BLaER1 treated with 17β-estradiol and CSF1 and Interleukin-3, amounts not matched to agents 10 nM and 100 nM (cell line): ENCODE results near the gene AMZ1.
"Not testable (repeated sequence)": the region's sequence is repeated elsewhere in the genome, so short reads cannot be mapped to it uniquely, and the experiment has no call there.

Experiments used
- H3K27ac ChIP-seq, 11 experiments: shearing (Covaris generic); formaldehyde crosslinking; 2 replicates each; pipeline ENCODE4 v1.8.1; 2022
- H3K27me3 ChIP-seq, 11 experiments: shearing (Covaris generic); formaldehyde crosslinking; 2 replicates each; pipeline ENCODE4 v1.8.1; 2022
- H3K36me3 ChIP-seq, 11 experiments: shearing (Covaris generic); formaldehyde crosslinking; 2 replicates each; pipeline ENCODE4 v1.8.1; 2022
- H3K4me1 ChIP-seq, 10 experiments: shearing (Covaris generic); formaldehyde crosslinking; 2 replicates each; pipeline ENCODE4 v1.8.1; 2022
- H3K4me2 ChIP-seq, 11 experiments: shearing (Covaris generic); formaldehyde crosslinking; 2 replicates each; pipeline ENCODE4 v1.8.1; 2022
- H3K4me3 ChIP-seq, 10 experiments: shearing (Covaris generic); formaldehyde crosslinking; 2 replicates each; pipeline ENCODE4 v1.8.1; 2022
- H3K9ac ChIP-seq, 11 experiments: shearing (Covaris generic); formaldehyde crosslinking; 2 replicates each; pipeline ENCODE4 v1.8.1; 2022
- H3K9me3 ChIP-seq, 11 experiments: shearing (Covaris generic); formaldehyde crosslinking; replicated peaks in 1 of 11; 2 replicates each; pipeline ENCODE4 v1.8.1; 2022
- H4K20me1 ChIP-seq, 11 experiments: shearing (Covaris generic); formaldehyde crosslinking; 2 replicates each; pipeline ENCODE4 v1.8.1; 2022
- Cebpa-rat ChIP-seq, 11 experiments: shearing (Covaris generic); IDR thresholded peaks; 2 replicates each; pipeline ENCODE4 v1.8.1; 2022

AMZ1 gene

GRCh38 chr7:2723138-2723850 lies 35.3 kb downstream of the AMZ1 start:
- peak overlapping the region in 8 of 11 experiments; percentile 13 to 76 (median 50); a peak in 12 of 22 replicates for H3K9ac ChIP-seq
- H3K27ac ChIP-seq, result peak overlapping the region in 7 of 11 experiments; percentile 18 to 83 (median 64); a peak in 12 of 22 replicates
- H3K4me2 ChIP-seq, result peak overlapping the region in 10 of 11 experiments; percentile 9 to 98 (median 86); a peak in 18 of 22 replicates
- H4K20me1 ChIP-seq, result peaks cover 0 to 41% (median 0%) of the 10 kb centered on the region in 11 experiments; a peak in 5 of 22 replicates
- H3K27me3 ChIP-seq, result peaks cover 0 to 11% (median 0%) of the 10 kb centered on the region in 11 experiments; a peak in 4 of 22 replicates
- H3K4me1 ChIP-seq, result peaks cover 31 to 99% (median 77%) of the 10 kb centered on the region in 10 experiments
- no peak for TF ChIP-seq Cebpa-rat (IDR thresholded peaks at IDR 0.05)
- 0 out of 20 replicates have a peak overlapping the region, but pooled peaks of 1 of the 10 experiments have one; percentile 17 for H3K4me3 ChIP-seq
- H3K9me3 ChIP-seq, result peaks cover 0 to 15% (median 0%) of the 10 kb centered on the region in 11 experiments; a peak in 3 of 22 replicates
- H3K36me3 ChIP-seq, result peaks cover 11 to 46% (median 31%) of the 10 kb centered on the region in 11 experiments

GRCh38 chr7:2724036-2724435 lies 36.0 kb downstream of the AMZ1 start:
- Histone ChIP-seq H3K9ac (peak overlapping the region in 3 of 11 experiments; percentile 14 to 76 (median 44); a peak in 4 of 22 replicates), H4K20me1 (peaks cover 0 to 39% (median 0%) of the 10 kb centered on the region in 11 experiments; a peak in 4 of 22 replicates), H3K4me1 (peaks cover 31 to 99% (median 77%) of the 10 kb centered on the region in 10 experiments), H3K4me2 (peak overlapping the region in 7 of 11 experiments; percentile 64 to 98 (median 87); a peak in 13 of 22 replicates), H3K27ac (peak overlapping the region in 4 of 11 experiments; percentile 64 to 83 (median 72); a peak in 8 of 22 replicates), H3K9me3 (peaks cover 0 to 15% (median 0%) of the 10 kb centered on the region in 11 experiments; a peak in 3 of 22 replicates), H3K36me3 (peaks cover 16 to 53% (median 36%) of the 10 kb centered on the region in 11 experiments)
- H3K27me3 ChIP-seq, H3K4me3 ChIP-seq: not testable (repeated sequence)

GRCh38 chr7:2724453-2725177 lies 36.6 kb downstream of the AMZ1 start:
- peak overlapping the region in 4 of 11 experiments; percentile 47 to 83 (median 69); a peak in 7 of 22 replicates for H3K27ac ChIP-seq
- H4K20me1 ChIP-seq, result peaks cover 0 to 41% (median 0%) of the 10 kb centered on the region in 11 experiments; a peak in 5 of 22 replicates
- peak overlapping the region in 9 of 11 experiments; percentile 21 to 98 (median 85); a peak in 17 of 22 replicates for H3K4me2 ChIP-seq
- H3K4me3 ChIP-seq, result no peak overlapping the region
- peaks cover 0 to 15% (median 0%) of the 10 kb centered on the region in 11 experiments; a peak in 3 of 22 replicates for H3K9me3 ChIP-seq
- no peak for TF ChIP-seq Cebpa-rat (IDR thresholded peaks at IDR 0.05)
- peaks cover 21 to 58% (median 41%) of the 10 kb centered on the region in 11 experiments for H3K36me3 ChIP-seq
- peaks cover 31 to 99% (median 77%) of the 10 kb centered on the region in 10 experiments for H3K4me1 ChIP-seq
- peaks cover 0 to 2% (median 0%) of the 10 kb centered on the region in 11 experiments; a peak in 1 of 22 replicates for H3K27me3 ChIP-seq
- peak overlapping the region in 3 of 11 experiments; percentile 14 to 58 (median 44); a peak in 5 of 22 replicates for H3K9ac ChIP-seq

GRCh38 chr7:2725178-2726105 lies 37.4 kb downstream of the AMZ1 start:
- Histone ChIP-seq H3K27me3 (no peaks in the 10 kb centered on the region; a peak in 1 of 22 replicates), H3K4me3 (no peak overlapping the region), H3K9ac (peak overlapping the region in 1 of 11 experiments; percentile 41; a peak in 4 of 22 replicates), H3K4me1 (peaks cover 36 to 99% (median 77%) of the 10 kb centered on the region in 10 experiments), H3K9me3 (peaks cover 0 to 15% (median 0%) of the 10 kb centered on the region in 11 experiments; a peak in 3 of 22 replicates), H4K20me1 (peaks cover 0 to 41% (median 0%) of the 10 kb centered on the region in 11 experiments; a peak in 5 of 22 replicates), H3K27ac (peak overlapping the region in 4 of 11 experiments; percentile 47 to 83 (median 64); a peak in 5 of 22 replicates), H3K36me3 (peaks cover 28 to 60% (median 48%) of the 10 kb centered on the region in 11 experiments), H3K4me2 (peak overlapping the region in 9 of 11 experiments; percentile 21 to 98 (median 85); a peak in 16 of 22 replicates)
- TF ChIP-seq Cebpa-rat (IDR thresholded peaks at IDR 0.05), result no peak

GRCh38 chr7:2726316-2727018 lies 38.5 kb downstream of the AMZ1 start:
- peak overlapping the region in 1 of 11 experiments; percentile 83; a peak in 2 of 22 replicates for H3K27ac ChIP-seq
- no peak overlapping the region for H3K4me3 ChIP-seq
- H3K4me1 ChIP-seq, result peaks cover 25 to 99% (median 77%) of the 10 kb centered on the region in 10 experiments
- H3K9me3 ChIP-seq, result peaks cover 0 to 15% (median 0%) of the 10 kb centered on the region in 11 experiments; a peak in 3 of 22 replicates
- H3K27me3 ChIP-seq, result no peaks in the 10 kb centered on the region; a peak in 1 of 22 replicates
- peaks cover 0 to 38% (median 0%) of the 10 kb centered on the region in 11 experiments; a peak in 5 of 22 replicates for H4K20me1 ChIP-seq
- peak overlapping the region in 5 of 11 experiments; percentile 10 to 87 (median 29); a peak in 4 of 22 replicates for H3K4me2 ChIP-seq
- H3K9ac ChIP-seq, result no peak overlapping the region; a peak in 1 of 22 replicates
- TF ChIP-seq Cebpa-rat (IDR thresholded peaks at IDR 0.05), result no peak
- H3K36me3 ChIP-seq, result peaks cover 37 to 69% (median 58%) of the 10 kb centered on the region in 11 experiments

GRCh38 chr7:2727206-2727605 lies 39.2 kb downstream of the AMZ1 start:
- H3K9me3 ChIP-seq, result peaks cover 0 to 15% (median 0%) of the 10 kb centered on the region in 11 experiments; a peak in 3 of 22 replicates
- peak overlapping the region in 2 of 11 experiments; percentile 33 to 76; a peak in 1 of 22 replicates for H3K4me2 ChIP-seq
- H4K20me1 ChIP-seq, result peaks cover 0 to 38% (median 0%) of the 10 kb centered on the region in 11 experiments; a peak in 5 of 22 replicates
- H3K9ac ChIP-seq, H3K27me3 ChIP-seq, H3K27ac ChIP-seq, H3K4me3 ChIP-seq: not testable (repeated sequence)
- H3K4me1 ChIP-seq, result peaks cover 25 to 99% (median 77%) of the 10 kb centered on the region in 10 experiments
- H3K36me3 ChIP-seq, result peaks cover 40 to 76% (median 62%) of the 10 kb centered on the region in 11 experiments
